HG02973 (cell line): Measurements from ENCODE around the gene HOXA2.

Experiments used
- ATAC-seq: cut with Tn5 transposase; IDR thresholded peaks from one replicate; pipeline ENCODE4 v1.9.1; 2021; ENCODE audit warnings: moderate library complexity; ENCODE audit not compliant: unreplicated experiment

Gene HOXA2

DNA sequence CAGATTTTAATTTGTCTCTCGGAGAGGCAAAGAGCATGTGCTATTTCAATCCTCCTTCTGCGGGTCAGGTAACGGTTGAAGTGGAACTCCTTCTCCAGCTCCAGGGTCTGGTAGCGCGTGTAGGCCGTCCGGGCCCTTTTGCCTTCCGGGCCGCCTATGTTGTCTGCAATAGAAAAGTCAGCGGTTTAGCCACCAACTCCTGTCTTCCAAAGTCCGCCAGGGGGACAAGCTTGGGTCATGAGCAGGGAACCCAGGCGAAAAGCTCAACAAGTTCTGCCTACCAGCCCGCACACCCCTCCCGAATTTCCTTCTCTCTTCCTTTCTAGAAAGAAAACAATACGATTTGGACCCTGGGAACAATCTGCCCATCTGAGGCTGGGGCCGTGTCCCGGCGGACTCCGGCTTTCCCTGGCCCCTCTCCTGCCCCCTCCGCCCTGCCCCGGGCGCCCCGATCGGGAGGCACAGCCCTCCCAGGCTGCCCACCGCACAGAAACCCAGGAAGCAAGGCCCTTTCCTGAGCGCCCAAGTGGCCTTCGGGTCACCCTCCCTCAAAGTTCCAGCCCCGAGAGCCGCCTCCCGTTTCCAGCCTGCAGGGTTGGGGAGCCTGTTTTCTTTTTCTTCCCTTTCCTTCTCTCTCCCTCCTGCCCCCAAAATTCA, 39.6 kb upstream of the HOXA2 start:
- ATAC-seq: no peak

DNA sequence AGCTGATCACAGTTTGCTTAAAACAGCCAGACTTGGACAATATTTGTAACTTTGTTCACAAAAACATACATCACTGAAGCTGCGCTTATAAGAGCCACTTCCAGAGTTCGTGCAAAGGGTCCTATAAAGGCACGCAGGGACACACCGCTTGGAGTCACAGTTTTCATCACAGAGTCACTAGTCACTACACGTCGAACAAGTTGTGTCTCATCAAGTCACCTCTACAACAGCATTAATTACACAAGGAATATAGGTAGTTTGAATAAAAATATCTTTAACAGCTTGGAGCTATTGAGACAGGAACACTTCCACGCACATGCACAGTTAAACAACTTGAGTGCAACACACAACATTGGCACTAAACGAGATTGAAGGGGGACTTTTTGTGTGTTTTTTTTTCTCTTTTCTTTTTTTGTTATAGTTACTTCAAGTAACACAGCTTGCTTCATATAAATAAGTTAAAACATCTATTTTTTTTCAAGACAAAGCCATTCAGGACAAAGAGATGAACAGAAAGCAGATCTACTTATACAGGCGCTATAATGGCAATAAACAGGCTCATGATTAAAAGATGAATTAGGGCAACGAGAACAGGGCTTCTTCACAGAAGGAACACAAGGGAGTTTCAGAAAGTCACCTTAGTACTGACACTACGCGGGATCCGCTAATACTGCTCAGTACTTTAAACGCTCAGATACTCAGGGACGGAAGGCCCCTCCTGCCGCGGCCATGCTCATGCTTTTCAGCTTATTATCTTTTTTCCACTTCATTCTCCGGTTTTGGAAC, 38.8 kb upstream of the HOXA2 start:
- ATAC-seq: no peak

DNA sequence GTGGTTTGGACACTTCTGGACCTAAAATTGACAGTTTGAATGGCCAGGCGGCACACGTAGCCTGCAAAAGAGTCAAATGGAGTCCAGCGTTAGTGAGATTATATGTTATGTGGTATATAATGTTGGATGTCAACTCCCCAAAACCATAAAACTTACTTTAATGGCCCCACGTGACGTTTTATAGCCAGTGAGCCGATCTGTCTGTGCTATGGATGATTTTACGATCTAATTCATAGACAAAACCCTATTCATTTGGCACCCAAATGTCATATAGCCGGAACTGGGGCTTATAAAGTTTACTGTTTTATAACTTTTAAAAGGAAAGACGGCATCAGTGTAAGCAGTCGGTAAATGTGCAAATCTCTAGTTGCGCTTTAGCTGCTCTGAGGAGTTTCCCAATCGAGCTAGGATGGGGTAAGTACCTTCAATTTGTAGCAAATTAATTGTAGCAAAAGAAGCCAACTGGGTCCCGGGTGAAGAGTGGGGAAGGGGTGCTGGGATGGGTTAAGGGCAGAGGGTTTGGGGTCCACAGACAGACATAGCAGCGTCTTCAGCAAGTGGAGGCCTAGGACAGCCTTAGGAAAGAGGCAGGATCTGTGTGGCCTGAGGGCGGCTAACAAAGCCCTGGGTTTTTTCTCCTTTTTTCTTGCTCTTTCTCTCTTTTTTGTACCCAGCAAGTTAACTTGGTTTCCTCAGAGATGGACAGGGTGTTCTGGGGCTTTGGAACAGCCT, 37.8 kb upstream of the HOXA2 start:
- no peak for ATAC-seq

DNA sequence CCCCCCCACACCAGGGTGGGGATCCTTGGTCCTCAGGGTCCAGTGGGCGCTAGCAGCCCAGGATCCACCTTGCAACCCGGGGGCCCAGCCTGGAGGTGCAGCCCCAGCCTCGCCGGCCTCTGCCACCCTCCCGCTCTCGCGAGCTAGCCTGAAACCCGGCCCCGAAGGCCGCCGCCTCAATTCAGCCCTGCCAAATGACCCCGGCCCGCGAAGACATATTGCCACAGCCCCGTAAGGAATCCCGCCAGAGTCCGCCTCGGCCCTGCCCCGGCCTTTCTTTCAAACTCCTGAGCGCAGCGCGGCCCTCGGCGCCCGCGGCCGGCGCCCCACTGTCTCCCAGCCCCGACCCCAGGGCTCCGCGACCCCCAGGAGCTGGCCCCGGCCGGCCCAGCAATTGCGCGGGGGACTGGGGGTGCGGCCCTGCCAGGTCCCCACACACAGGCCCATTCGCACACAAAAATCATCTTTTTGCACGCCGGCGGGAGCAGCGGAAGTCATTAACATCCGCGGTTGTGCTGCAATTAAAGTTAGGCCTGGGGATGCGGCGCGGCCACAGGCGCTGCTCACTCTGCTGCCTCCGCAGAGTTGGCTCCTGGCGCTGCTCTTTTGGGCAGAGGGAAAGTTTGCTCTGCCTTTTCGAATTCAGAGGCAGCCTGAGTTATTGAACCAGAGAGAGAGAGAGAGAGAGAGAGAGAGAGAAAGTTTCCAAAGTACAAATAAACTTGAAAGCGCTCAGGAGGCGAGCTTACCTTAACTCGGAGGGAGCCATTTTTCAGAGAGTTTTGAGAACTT, 37.0 kb upstream of the HOXA2 start:
- no peak for ATAC-seq

DNA sequence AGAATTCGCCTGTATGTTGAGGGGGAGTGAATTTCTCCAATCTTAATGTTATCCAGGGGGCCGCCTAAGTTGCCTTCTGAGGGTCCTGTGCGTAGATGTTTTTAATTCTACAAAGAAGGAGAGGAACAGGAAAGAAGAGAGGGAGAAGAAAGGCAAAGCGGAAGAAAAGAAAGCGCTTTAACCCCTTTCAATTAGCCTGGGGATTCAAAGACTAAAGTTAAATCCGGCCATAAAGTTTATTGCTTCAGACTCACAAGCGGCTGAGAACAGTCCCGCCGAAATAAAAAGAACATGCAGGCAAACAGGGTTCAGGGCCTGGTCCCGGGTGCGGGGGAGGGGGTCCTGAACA, 36.5 kb upstream of the HOXA2 start:
- ATAC-seq: no peak

DNA sequence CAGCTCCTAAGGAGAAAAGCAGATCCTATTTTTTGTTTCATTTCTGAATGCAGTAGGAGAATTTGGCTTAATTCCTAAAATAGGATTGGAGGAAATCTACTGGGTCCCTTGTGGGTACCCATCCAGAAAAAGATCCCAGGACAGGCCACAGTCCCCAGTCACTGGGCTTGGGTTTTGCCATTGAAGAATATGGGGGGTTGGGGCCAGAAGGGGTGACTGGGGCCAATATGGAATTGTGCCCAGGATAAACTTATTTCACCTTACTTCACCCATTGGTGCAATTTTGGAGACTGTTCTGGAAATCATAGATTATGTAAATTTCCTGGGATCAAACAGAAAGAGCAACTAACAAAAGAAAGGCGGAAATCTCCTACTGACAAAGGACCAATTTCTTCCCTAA, 36.0 kb upstream of the HOXA2 start:
- ATAC-seq: no peak

DNA sequence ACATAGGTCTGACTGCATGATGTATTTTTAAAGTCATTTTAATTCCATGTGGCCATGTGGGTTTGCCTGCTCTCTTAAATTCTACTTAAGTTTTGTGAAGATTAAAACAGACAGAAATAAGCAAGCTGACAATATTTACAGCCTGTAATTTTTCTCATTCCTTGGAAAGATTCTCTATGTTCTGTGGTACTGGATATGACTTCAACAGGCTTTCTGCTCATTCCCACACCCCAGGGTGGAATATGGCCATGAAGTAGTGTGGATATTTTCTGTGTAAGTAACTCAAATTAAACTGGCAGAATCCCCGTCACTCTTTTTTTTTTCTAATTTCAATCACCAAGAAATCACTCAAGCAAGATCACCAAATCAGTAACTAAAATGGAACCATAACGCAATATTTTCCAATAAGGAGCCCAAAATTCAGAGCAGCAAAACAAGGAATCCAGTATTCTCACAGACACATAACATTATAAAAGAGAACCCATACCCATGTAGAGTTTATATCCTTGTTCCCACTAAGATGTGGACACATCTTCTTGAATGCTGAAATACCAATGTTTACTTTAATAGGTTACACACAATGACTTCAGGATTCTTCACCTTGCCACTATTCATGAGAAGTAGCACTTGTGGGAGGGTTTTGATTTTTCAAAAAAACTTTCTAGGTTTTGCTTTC, 35.3 kb upstream of the HOXA2 start:
- no peak for ATAC-seq

DNA sequence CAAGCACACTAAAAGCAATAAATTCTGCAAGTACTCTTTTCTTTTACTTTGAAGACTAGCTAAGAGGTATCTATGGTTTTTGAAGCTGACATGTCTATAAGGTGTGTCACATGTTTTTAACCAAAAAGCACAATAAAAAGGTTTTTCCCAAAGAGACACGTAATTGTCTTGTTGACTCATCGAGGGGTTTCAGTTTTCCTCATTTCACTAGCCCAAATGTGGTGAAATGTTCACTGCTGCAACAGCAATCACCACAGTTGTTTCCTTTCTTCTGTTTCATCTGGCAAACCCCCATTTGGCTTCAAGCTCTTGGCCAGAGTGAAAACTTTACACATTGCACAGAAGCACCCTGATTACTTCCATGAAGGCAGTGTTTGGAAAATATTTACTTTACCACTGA, 31.9 kb upstream of the HOXA2 start:
- ATAC-seq: no peak

DNA sequence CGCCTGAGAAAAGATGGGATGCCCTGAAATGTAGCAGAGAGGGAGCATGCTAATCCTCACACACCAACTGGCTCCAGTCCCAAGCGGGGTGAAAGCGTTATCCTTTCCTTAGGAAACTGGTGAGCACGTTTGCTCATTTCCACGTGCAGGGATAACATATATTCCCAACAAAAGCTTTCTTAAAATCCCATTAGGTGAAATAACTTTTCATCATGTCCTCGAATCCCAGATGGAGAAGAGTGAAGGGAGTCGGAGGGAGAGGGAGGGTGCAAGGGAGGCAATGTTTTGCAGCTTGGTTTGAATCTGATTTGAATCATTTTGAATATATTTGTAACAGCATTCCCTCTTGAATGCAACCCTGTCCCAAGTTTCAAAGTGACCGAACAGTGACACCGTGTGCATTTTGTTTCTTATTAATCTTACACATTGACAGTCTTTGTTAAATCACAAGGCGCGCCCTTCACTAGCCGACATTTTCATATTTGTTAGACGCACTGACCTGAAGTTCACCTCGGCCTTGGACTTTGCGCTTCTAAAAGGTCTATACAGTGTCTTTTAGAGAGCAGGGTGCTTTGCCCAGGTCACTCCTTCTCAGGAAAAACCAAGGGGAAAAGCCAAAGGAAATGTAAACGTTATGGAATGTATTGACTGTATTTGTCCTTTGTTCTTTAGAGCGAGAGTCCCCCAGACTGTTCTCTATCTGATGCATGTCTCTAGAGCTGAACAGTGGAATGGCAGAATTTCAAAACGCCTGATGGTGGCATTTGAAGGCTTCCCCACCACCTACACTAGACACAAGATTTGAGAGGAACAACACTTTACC, 31.1 kb upstream of the HOXA2 start:
- no peak for ATAC-seq

DNA sequence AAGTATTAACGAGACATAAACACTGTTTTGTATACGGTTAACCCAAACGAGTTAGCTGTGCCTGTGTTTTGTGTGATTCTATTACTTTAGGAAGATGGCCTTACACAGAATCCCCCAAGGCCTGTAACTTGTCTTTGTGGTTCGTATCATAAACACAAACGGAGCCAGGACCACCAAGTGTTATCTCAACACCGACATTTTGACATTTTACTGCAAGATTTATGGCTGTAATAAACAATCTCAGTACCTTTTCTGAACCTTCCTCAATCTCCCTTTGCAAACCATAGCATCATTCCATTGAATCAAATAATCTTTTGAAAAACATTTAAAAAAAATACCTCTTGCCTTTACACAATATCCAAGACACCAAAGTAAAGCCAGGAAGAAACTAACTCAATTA, 30.5 kb upstream of the HOXA2 start:
- ATAC-seq: no peak

DNA sequence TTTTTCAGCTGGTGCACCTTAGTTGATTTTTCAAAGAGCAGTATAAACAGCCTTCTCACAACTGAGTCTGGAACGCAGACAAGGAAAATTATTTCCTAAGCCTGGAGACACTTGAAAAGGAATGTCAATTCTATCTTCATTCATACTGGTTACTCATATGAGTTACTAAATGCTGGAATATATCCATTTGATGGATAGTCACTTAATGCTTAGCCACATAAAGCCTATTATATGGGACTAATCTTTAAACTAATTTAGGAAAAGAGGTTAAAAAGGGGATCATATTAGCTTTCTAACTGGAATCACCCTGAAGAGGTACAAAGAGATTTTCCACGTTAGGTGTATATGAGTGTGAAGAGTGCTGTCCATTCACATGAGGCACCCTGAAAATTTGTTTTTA, 29.7 kb upstream of the HOXA2 start:
- ATAC-seq: no peak

DNA sequence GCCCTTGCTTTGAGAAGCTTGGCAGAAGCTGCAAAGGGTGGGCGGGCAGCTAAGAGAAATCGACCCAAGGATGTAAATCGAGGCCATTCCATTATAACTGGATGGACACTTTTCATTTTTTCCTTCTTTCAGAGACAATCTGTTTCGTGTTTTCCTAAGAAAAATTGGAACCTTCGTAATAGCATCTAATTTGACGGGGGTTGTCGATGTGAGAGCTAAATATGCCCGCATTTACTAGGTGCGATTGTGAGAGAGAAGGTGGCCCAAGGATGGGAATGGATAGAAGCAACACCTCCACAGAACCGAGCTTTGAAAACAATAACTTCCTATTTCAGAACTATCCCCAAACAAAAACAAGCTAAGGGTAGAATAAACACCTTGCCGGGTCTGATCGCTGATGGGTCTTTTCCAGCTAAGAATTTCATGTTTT, 28.9 kb upstream of the HOXA2 start:
- no peak for ATAC-seq

DNA sequence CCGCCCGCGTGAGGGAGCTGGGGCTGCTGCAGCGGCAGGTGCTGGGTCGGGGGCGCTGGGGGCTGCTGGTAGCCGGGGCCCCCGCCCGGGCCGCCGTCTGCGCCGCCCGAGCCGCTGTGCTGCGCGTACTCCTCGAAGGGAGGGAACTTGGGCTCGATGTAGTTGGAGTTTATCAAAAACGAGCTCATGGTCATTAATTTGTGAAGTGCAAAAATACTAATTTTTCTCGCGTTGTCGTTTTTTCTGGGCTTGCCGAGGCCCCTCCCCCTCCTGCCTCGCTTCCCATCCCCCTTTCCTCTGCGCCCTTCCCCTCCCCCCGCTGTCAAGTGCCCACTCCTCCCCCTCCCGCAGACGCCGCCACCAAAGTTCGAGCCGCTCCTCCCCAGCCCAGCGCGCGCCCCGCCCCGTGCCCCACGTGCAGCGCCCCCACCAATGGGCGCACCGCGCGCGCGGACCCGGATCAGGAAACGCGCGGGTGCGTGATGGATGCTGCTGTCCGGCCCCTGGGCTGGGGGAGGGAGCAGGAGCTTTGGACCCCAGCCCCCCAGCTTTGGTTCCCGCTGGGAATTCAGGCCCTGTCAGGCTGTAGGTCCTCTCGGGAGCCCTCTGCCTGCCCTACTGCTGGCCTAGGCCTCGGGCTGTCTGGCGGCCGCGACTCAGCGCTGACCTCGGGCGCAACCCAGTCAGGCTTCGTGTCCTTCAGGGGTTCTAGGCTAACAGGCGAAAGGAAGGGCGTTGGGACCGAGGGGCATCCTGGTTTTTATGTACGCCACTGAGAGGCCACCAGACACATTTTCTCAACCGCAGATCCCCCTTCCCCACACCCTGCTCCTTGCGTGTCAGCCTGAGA, 28.3 kb upstream of the HOXA2 start, which contains the start of gene HOXA4:
TSS of gene HOXA4 (minus strand) at position 218 of the 850 bp plus-strand sequence. CDS start at position 194, 24 bp downstream.
- ATAC-seq: no peak

DNA sequence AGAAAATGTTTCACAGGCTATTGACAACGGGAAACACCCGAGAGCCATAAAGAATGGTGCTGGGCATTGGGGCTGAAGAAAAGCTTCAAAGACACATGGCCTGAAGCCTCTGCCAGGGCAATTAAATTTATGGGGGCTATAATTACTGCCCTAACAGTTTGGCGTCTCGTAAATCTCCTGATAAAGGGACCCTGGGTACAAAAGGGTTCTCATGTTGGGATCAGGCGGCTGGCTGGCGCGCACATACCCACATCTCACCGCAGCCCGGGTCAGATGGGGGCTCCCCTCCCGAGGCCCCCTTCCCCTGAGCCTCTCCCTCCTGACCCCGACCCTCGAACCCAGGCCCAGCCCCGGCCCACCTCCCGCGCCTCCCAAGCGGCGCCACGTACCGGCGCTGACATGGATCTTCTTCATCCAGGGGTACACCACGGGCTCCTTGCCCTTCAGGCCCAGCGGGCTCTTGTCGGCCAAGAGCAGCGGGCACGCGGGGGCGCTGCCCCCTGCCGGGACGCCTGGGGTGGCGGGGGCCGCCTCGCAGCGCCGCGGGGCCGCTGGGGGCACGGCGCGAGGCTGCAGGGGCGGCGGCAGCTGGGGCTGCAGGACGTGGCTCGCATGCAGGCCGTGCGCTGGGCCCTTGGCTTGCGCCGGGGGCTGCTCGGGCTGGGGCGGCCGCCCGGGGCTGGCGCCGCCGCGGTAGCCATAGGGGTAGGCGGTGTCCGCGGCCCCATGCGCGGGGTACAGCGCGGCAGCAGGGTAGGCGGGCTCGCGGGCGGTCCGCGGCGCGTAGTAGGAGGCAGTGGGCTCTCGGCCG, 27.5 kb upstream of the HOXA2 start:
- no peak for ATAC-seq

DNA sequence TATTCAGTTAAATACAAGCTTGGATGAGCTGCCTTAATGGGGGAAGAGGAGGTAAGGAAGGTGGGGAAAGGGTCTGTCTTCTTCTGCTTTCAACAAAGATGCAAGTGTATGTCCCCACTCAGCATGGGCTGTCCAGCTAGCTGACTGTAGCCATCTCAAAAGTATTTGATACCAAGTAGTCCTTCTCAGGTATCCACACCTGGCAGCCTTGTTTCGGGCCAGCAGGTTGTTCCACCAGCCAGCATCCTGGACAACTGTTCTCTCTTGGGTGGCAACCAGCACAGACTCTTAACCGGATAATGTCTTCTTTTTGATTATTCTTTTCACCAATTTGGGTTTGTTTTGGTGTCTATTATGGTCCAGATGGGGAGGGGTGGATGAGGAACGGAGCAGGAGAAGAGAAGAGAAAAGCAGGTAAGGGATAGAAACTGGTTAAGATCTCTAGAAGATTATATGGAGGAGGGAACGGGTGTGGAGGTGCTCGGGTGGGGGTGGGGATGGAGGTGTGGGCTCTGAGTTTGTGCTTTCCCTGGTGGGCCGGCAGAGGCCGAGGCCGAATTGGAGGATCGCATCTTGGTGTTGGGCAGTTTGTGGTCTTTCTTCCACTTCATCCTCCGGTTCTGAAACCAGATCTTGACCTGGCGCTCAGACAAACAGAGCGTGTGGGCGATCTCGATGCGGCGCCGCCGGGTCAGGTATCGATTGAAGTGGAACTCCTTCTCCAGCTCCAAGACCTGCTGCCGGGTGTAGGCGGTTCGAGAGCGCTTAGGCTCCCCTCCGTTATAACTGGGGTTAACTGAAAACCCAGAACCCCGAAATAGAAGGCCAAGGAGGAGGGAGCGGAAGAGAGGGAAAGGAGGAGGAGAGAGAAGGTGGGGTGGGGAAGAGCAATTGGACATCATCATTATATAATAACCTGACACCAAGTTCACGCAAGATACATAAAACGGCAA, 26.6 kb upstream of the HOXA2 start:
- no peak for ATAC-seq

DNA sequence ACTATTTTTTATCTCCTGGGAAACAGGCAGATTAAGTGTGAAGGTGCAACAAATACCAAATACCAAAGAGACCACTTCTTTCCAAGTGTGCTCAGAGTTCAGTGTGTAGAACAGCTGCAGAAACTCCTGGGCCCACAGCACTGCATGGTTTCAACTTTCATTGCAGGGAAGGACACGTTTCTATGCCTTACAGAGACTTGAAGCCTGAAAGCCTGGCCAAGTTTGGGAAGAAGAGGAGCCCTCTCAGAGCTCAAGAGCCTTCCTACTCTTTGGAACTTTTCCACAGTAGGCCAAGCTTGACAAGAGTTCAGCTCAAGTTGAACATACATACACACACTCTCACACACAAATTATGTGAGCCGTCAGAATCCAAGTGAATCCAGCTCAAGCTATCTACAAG, 25.6 kb upstream of the HOXA2 start:
- no peak for ATAC-seq
